ENCODE results near the gene RXFP1.

Gene RXFP1

DNA sequence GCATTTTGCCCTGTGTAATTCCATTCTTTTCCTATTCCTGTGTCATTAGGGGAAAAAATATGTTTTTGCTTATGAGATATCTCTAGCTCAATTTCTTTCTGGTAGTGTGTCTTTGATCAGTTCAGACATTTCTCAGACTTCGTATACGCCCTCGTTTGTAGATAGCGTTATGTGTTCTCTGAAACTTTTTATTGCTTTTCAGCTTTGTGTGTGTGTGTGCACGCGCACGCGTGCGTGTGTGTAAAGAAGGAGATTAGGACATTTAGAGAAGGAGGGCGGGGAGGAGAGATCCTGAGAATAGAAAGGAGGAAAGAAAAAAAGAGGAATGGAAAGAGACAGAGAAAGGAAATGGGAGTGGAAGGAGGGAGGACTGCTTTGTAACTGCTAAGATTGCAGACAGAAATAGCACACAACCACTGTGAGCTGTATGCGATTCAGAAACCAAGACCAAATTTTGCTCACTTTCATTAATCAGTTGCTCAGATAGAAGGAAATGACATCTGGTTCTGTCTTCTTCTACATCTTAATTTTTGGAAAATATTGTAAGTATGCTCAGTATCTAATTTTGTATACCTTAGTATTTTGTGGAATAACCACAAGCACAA lies at the start of gene RXFP1:
RXFP1 (plus strand) TSS at position 399 of the 605 bp plus-strand sequence; CDS start at position 494, 95 bp downstream.
- Histone ChIP-seq H3K27ac (no peak within 1 kb of the TSS), H3K36me3 (ENCODE audit: insufficient read depth, low read length) (no peaks in the 10 kb centered on the region), H3K4me3 (no peak within 1 kb of the TSS), H3K9me3 (ENCODE audit: low read depth, low read length) (no peaks in the 10 kb centered on the region), H3K9ac (ENCODE audit: insufficient read length) (no peak within 1 kb of the TSS)
- TF ChIP-seq FOXP2 (optimal IDR thresholded peaks at IDR 0.05; ENCODE audit: control extremely low read depth, extremely low read length, insufficient read depth) (no peak), EZH2 (IDR thresholded peaks at IDR 0.05) (no peak), POLR2AphosphoS5 (IDR thresholded peaks at IDR 0.05; ENCODE audit: borderline replicate concordance, low read depth, low read length) (no peak)
- DNase-seq (ENCODE audit: low read depth, low spot score), result no peak

DNA sequence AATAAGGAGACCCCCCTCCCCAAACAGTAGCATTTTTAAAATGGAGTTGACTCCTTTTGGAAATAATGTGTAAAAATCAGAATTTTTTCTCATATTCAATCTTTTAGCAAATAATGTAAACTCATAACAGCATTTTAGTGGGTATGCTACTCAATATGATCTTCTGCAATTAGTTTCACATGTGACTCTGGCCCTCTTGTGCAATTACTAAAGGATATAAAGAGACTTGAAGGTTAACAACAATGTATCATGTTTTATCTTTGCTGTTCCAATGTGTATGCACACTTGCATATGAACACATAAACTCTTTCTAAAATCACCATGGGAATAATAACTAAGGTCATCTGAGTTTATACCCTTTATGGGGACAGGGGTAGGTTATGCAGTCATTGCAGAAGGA lies 39.9 kb upstream of the RXFP1 start:
- Histone ChIP-seq H3K4me3 (no peak overlapping the region), H3K9ac (ENCODE audit: insufficient read length) (no peak overlapping the region), H3K36me3 (ENCODE audit: insufficient read depth, low read length) (no peaks in the 10 kb centered on the region), H3K9me3 (ENCODE audit: low read depth, low read length) (no peaks in the 10 kb centered on the region), H3K27ac (no peak overlapping the region)
- no peak for DNase-seq (ENCODE audit: low read depth, low spot score)
- no peak for TF ChIP-seq FOXP2 (optimal IDR thresholded peaks at IDR 0.05; ENCODE audit: control extremely low read depth, extremely low read length, insufficient read depth)
- no peak for TF ChIP-seq EZH2 (IDR thresholded peaks at IDR 0.05)
- no peak for TF ChIP-seq POLR2AphosphoS5 (IDR thresholded peaks at IDR 0.05; ENCODE audit: borderline replicate concordance, low read depth, low read length)

GRCh38 chr4:158484173-158484885 lies 37.4 kb upstream of the RXFP1 start:
- no peaks in the 10 kb centered on the region for H3K36me3 ChIP-seq (ENCODE audit: insufficient read depth, low read length)
- no peak overlapping the region for H3K4me3 ChIP-seq
- no peaks in the 10 kb centered on the region for H3K9me3 ChIP-seq (ENCODE audit: low read depth, low read length)
- H3K27ac ChIP-seq, result no peak overlapping the region
- DNase-seq (ENCODE audit: low read depth, low spot score), result no peak
- TF ChIP-seq POLR2AphosphoS5 (IDR thresholded peaks at IDR 0.05; ENCODE audit: borderline replicate concordance, low read depth, low read length), result no peak
- no peak for TF ChIP-seq FOXP2 (optimal IDR thresholded peaks at IDR 0.05; ENCODE audit: control extremely low read depth, extremely low read length, insufficient read depth)
- TF ChIP-seq EZH2 (IDR thresholded peaks at IDR 0.05), result no peak
- H3K9ac ChIP-seq (ENCODE audit: insufficient read length), result no peak overlapping the region

DNA sequence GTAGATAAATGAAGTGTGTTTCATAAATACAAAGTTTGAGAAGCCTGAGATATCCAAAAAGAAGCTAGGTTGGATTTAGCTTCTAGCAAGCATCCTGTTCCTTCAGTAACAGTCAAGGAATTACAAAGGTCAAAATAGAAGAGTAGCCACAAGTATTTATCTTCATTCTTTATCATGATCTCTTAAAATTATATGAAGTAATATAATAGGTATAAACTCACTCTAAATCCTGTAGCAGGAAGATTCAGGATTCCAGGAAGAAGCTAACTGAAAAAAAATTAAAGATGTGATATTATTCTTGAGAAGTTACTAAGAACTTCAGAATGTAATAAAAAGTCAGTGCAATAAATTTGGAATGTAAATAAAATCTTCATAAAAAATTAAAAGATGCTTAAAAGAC lies 31.1 kb upstream of the RXFP1 start:
- Histone ChIP-seq H3K9me3 (ENCODE audit: low read depth, low read length) (no peaks in the 10 kb centered on the region), H3K4me3 (no peak overlapping the region), H3K9ac (ENCODE audit: insufficient read length) (no peak overlapping the region), H3K36me3 (ENCODE audit: insufficient read depth, low read length) (no peaks in the 10 kb centered on the region), H3K27ac (no peak overlapping the region)
- no peak for DNase-seq (ENCODE audit: low read depth, low spot score)
- TF ChIP-seq FOXP2 (optimal IDR thresholded peaks at IDR 0.05; ENCODE audit: control extremely low read depth, extremely low read length, insufficient read depth) (no peak), EZH2 (IDR thresholded peaks at IDR 0.05) (no peak), POLR2AphosphoS5 (IDR thresholded peaks at IDR 0.05; ENCODE audit: borderline replicate concordance, low read depth, low read length) (no peak)

GRCh38 chr4:158492391-158492790 lies 29.3 kb upstream of the RXFP1 start:
- H3K36me3 ChIP-seq (ENCODE audit: insufficient read depth, low read length), result no peaks in the 10 kb centered on the region
- no peak for DNase-seq (ENCODE audit: low read depth, low spot score)
- H3K4me3 ChIP-seq, result no peak overlapping the region
- TF ChIP-seq EZH2 (IDR thresholded peaks at IDR 0.05) (no peak), FOXP2 (optimal IDR thresholded peaks at IDR 0.05; ENCODE audit: control extremely low read depth, extremely low read length, insufficient read depth) (no peak)
- no peaks in the 10 kb centered on the region for H3K9me3 ChIP-seq (ENCODE audit: low read depth, low read length)
- no peak overlapping the region for H3K27ac ChIP-seq
- no peak overlapping the region for H3K9ac ChIP-seq (ENCODE audit: insufficient read length)

DNA sequence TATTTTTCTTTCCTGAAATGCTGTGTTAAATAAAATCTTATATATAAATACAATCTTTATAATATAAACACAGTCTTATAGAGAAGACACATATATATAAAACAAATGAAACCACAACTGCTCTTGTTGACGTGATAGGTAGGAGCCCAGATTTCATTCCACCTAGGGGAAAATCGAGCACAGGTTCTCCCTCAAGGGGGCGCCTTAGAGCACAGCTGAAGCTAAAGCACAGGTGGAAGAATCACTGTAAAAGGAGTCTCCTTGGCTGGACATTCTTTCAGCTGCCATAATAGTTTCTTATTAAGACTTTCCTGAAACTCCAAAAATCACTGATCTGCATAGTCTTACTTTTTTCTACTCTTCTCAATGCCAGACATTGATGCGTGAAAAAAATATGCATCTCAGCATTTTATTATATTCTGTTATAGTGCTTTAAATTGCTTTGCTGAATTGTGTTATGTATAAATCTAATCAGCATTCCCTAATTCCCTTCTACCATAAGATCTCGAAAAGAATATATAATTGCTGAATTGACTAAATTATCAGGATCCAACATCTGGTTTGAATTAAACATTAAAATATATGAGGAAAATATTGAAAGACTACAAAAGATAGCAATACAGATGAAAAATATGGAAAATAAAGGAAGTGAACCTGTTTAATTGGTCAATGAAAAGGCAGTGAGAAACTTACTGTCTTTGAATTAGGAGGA lies 25.5 kb upstream of the RXFP1 start:
- Histone ChIP-seq H3K27ac (peak overlapping the region; percentile 39; the same call in 1 of the 2 replicates), H3K9me3 (ENCODE audit: low read depth, low read length) (no peaks in the 10 kb centered on the region), H3K9ac (ENCODE audit: insufficient read length) (no peak overlapping the region), H3K36me3 (ENCODE audit: insufficient read depth, low read length) (no peaks in the 10 kb centered on the region), H3K4me3 (no peak overlapping the region; the same call in 1 of the 2 replicates)
- TF ChIP-seq POLR2AphosphoS5 (IDR thresholded peaks at IDR 0.05; ENCODE audit: borderline replicate concordance, low read depth, low read length) (peak; percentile 50; the same call in 1 of the 2 replicates), FOXP2 (optimal IDR thresholded peaks at IDR 0.05; ENCODE audit: control extremely low read depth, extremely low read length, insufficient read depth) (no peak)
- peak; percentile 57 for DNase-seq (ENCODE audit: low read depth, low spot score)

- H3K36me3 ChIP-seq (ENCODE audit: insufficient read depth, low read length), result no peaks in the 10 kb centered on the region
- DNase-seq (ENCODE audit: low read depth, low spot score), result no peak
- no peak overlapping the region for H3K4me3 ChIP-seq
- no peaks in the 10 kb centered on the region for H3K9me3 ChIP-seq (ENCODE audit: low read depth, low read length)
- TF ChIP-seq EZH2 (IDR thresholded peaks at IDR 0.05), result no peak
- TF ChIP-seq FOXP2 (optimal IDR thresholded peaks at IDR 0.05; ENCODE audit: control extremely low read depth, extremely low read length, insufficient read depth), result no peak
- TF ChIP-seq POLR2AphosphoS5 (IDR thresholded peaks at IDR 0.05; ENCODE audit: borderline replicate concordance, low read depth, low read length), result no peak
- H3K9ac ChIP-seq (ENCODE audit: insufficient read length), result no peak overlapping the region
- H3K27ac ChIP-seq, result no peak overlapping the region
These were observed 21.6 kb upstream of the RXFP1 start for GRCh38 chr4:158500054-158500453.

DNA sequence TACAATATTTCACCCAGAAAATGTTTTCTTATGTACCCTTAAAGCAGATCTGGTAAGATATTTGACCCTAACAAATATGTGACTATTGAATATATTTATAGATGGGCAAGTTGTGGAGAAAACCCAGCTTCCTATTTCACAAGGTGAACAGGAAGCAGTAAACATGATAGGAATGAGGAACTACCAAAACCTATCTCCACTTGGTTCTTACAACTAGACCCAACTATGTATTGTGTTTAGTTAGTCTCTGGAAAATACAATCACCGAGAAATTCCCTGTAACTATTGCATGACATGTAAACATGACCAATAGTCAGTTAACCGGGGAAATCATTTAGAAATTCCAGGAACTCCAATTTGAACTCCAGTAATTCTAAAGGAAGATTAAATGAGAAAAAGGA lies 8.4 kb upstream of the RXFP1 start:
- TF ChIP-seq POLR2AphosphoS5 (IDR thresholded peaks at IDR 0.05; ENCODE audit: borderline replicate concordance, low read depth, low read length) (no peak), EZH2 (IDR thresholded peaks at IDR 0.05) (no peak)
- H3K4me3 ChIP-seq, result no peak overlapping the region
- DNase-seq (ENCODE audit: low read depth, low spot score), result no peak
- no peak overlapping the region for H3K9ac ChIP-seq (ENCODE audit: insufficient read length)
- no peaks in the 10 kb centered on the region for H3K9me3 ChIP-seq (ENCODE audit: low read depth, low read length)
- H3K27ac ChIP-seq, result no peak overlapping the region
- no peaks in the 10 kb centered on the region for H3K36me3 ChIP-seq (ENCODE audit: insufficient read depth, low read length)
